ENCODE results near the gene SEC14L1. TPM values are rescaled to one million over a fixed set of nuclear protein-coding genes. Genes with fewer than 3 reads are reported as not detected.
A peak's percentile ranks its signal among the peaks of the same experiment; 100 is the strongest.

Gene SEC14L1
- total RNA-seq, 1 experiment from 2014 or later = 58.6 TPM

DNA sequence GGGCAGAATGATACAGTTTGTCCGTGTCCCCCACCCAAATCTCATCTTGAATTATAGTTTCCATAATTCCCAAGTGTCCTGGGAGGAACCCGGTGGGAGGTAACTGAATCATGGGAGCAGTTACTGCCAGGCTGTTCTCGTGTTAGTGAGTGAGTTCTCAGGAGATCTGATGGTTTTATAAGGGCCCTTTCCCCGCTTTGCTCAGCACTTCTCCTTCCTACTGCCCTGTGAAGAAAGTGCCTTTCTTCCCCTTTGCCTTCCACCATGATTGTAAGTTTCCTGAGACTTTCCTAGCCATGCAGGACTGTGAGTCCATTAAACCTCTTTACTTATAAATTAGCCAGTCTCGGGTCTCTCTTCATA, 28.9 kb upstream of the SEC14L1 start:
- no peaks in the 10 kb centered on the region for H3K79me1 ChIP-seq (ENCODE audit: insufficient read depth, low read depth, low read length, poor library complexity, severe bottlenecking)
- TF ChIP-seq, protein P1, sequence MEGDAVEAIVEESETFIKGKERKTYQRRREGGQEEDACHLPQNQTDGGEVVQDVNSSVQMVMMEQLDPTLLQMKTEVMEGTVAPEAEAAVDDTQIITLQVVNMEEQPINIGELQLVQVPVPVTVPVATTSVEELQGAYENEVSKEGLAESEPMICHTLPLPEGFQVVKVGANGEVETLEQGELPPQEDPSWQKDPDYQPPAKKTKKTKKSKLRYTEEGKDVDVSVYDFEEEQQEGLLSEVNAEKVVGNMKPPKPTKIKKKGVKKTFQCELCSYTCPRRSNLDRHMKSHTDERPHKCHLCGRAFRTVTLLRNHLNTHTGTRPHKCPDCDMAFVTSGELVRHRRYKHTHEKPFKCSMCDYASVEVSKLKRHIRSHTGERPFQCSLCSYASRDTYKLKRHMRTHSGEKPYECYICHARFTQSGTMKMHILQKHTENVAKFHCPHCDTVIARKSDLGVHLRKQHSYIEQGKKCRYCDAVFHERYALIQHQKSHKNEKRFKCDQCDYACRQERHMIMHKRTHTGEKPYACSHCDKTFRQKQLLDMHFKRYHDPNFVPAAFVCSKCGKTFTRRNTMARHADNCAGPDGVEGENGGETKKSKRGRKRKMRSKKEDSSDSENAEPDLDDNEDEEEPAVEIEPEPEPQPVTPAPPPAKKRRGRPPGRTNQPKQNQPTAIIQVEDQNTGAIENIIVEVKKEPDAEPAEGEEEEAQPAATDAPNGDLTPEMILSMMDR (conservative IDR thresholded peaks at IDR 0.05) = no peak
- no peaks in the 10 kb centered on the region for H3K27me3 ChIP-seq (ENCODE audit: insufficient read depth, low read length)
- no peak overlapping the region for H3K4ac ChIP-seq (ENCODE audit: low read depth, low read length)
- no peak overlapping the region for H2BK12ac ChIP-seq (ENCODE audit: insufficient read length, low read depth, low read length)
- no peak overlapping the region for H2BK15ac ChIP-seq (ENCODE audit: low read depth, low read length)
- no peak overlapping the region for H2BK20ac ChIP-seq (ENCODE audit: low read depth, low read length, poor library complexity, severe bottlenecking)
- H3K36me3 Mint-ChIP-seq (ENCODE audit: insufficient read depth in 1 of 3, low read depth in 3 of 3) = no peaks in the 10 kb centered on the region; a peak in 1 of 7 replicates
- H3K9me3 Mint-ChIP-seq = no peaks in the 10 kb centered on the region; a peak in 2 of 5 replicates
- no peaks in the 10 kb centered on the region for H3K27me3 Mint-ChIP-seq (ENCODE audit: low read depth)
- H3K23ac ChIP-seq (ENCODE audit: insufficient read length, low read depth, low read length) = no peak overlapping the region
- H4K5ac ChIP-seq (ENCODE audit: insufficient read length, low read depth, low read length) = no peak overlapping the region
- H3T11ph ChIP-seq (ENCODE audit: low read length) = no peak overlapping the region
- H3K27ac ChIP-seq (ENCODE audit: insufficient read length, low read depth, low read length) = no peak overlapping the region
- H3K56ac ChIP-seq (ENCODE audit: insufficient read length, low read depth, low read length) = no peak overlapping the region
- H3K4me3 Mint-ChIP-seq = no peak overlapping the region
- H4K91ac ChIP-seq (ENCODE audit: insufficient read length, low read depth, low read length) = no peak overlapping the region
- H3K27ac Mint-ChIP-seq = peak overlapping the region in 1 of 3 experiments; percentile 24; a peak in 1 of 7 replicates
- no peaks in the 10 kb centered on the region for H3K23me2 ChIP-seq (ENCODE audit: insufficient read length, low read depth, low read length, poor library complexity, severe bottlenecking)
- no peak overlapping the region for H4K8ac ChIP-seq (replicated peaks; ENCODE audit: insufficient read length, low read depth, low read length)
- H3K9ac ChIP-seq (ENCODE audit: extremely low read depth, insufficient read length, low read length) = no peak overlapping the region
- no peak overlapping the region for H2AFZ ChIP-seq (ENCODE audit: low read length)
- WGBS (ENCODE audit: extremely low coverage, insufficient read length, low lambda C conversion rate) = no CpG with 5 or more reads among the region's 5 CpGs
- H2BK5ac ChIP-seq (ENCODE audit: insufficient read length, low read length) = no peak overlapping the region
- no peaks in the 10 kb centered on the region for H3K9me3 ChIP-seq (ENCODE audit: control insufficient read depth, low read depth, low read length)
- no peak overlapping the region for H2BK120ac ChIP-seq (ENCODE audit: low read depth, low read length, poor library complexity, severe bottlenecking)
- DNase-seq = no peak
- H3K4me2 ChIP-seq (ENCODE audit: insufficient read depth, insufficient read length, low read length) = no peak overlapping the region
- H3K14ac ChIP-seq (ENCODE audit: insufficient read depth, low read length) = no peak overlapping the region
- H4K20me1 ChIP-seq (ENCODE audit: control insufficient read depth, insufficient read depth, insufficient read length) = no peaks in the 10 kb centered on the region
- H3K4me1 Mint-ChIP-seq = peaks cover 19 to 21% of the 10 kb centered on the region in 2 experiments
- H3K4me1 ChIP-seq (ENCODE audit: insufficient read depth, low read length) = no peaks in the 10 kb centered on the region; the same call in 1 of the 2 replicates
- no peaks in the 10 kb centered on the region for H3K79me2 ChIP-seq (ENCODE audit: insufficient read depth, low read length)
- H2AK5ac ChIP-seq (ENCODE audit: insufficient read length, low read length) = no peak overlapping the region
- no peak overlapping the region for H3K18ac ChIP-seq (ENCODE audit: insufficient read length, low read depth, low read length)
